ENCODE data around the gene F7. TPM values are rescaled to one million over a fixed set of nuclear protein-coding genes. Genes with fewer than 3 reads are reported as not detected.
A peak's percentile ranks its signal among the peaks of the same experiment; 100 is the strongest.

F7 gene
- total and polyA plus RNA-seq, 9 of the 15 experiments (the other 6 are each of a cell fraction or from before 2014, with no cell fraction given), result not detected

DNA sequence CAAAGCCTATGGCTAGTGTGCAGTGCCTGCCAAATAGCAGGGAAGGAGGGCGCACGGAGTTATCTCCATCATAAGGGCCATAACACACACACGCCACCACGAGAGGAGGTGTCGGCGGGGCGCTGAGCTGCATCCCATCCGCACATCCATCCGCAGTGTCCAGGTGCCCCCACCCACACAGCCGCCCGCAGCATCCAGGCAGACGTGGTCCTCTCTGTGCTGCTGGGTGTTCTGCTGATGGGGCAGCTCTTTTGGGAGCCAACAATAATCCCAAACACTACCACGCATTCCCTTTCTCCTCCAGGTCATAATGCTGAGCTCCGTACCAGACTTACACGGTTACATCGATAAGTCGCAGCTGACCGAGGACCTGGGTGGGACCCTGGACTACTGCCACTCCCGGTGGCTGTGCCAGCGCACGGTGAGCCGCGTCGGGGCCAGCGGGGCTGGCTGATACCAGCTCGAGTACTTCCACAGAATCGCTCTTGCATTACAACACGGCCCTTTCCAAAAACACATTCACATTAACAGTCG, 41.5 kb upstream of the F7 start:
- TF ChIP-seq RUNX1 (IDR thresholded peaks at IDR 0.05; ENCODE audit: low read depth), result no peak
- no peak for TF ChIP-seq SP1 (CRISPR knock-in tag; IDR thresholded peaks at IDR 0.05)
- TF ChIP-seq NFRKB (IDR thresholded peaks at IDR 0.05; ENCODE audit: low read depth), result no peak
- no peak for TF ChIP-seq RHOXF2B (CRISPR knock-in tag; conservative IDR thresholded peaks at IDR 0.05)
- no peak for TF ChIP-seq ZHX1 (conservative IDR thresholded peaks at IDR 0.05; ENCODE audit: low read length)
- TF ChIP-seq MTA3 (IDR thresholded peaks at IDR 0.05; ENCODE audit: borderline replicate concordance), result no peak
- TF ChIP-seq TGIF2 (CRISPR knock-in tag; IDR thresholded peaks at IDR 0.05), result no peak
- TF ChIP-seq BRF1 (IDR thresholded peaks at IDR 0.05; ENCODE audit: borderline replicate concordance, extremely low read depth, insufficient read length), result no peak
- ChIA-PET CTCF (ENCODE audit: low intra/inter-chr PET ratio) (no interaction called here), POLR2A (interaction anchor here (0.7 to 0.9 kb wide), 2 partner anchors 30 to 1025 kb away, joined by 4 to 5 read pairs; no protein-coding TSS in a partner anchor)
- Histone ChIP-seq H2AFZ (ENCODE audit: low read depth, low read length) (no peak overlapping the region), H3K4me1 (replicated peaks in 1 of 2; ENCODE audit: control insufficient read depth in 2 of 2, insufficient read depth in 2 of 2, low read length in 2 of 2) (peaks cover 4 to 18% of the 10 kb centered on the region in 2 experiments; a peak in 4 of 5 replicates), H3K36me3 (ENCODE audit: control insufficient read depth, insufficient read depth, low read length) (no peaks in the 10 kb centered on the region), H3K27me3 (ENCODE audit: control insufficient read depth in 2 of 2, insufficient read depth in 2 of 2, low read length in 2 of 2) (peaks cover 25 to 70% of the 10 kb centered on the region in 2 experiments; a peak in 4 of 5 replicates), H3K4me3 (no peak overlapping the region), H4K20me1 (replicated peaks; ENCODE audit: control insufficient read depth, insufficient read depth, low read length) (no peaks in the 10 kb centered on the region), H3K9me1 (ENCODE audit: control insufficient read depth, insufficient read depth, low read length) (no peaks in the 10 kb centered on the region), H3K27ac (ENCODE audit: extremely low read depth, low read depth, low read length) (no peak overlapping the region), H3K79me2 (ENCODE audit: control insufficient read depth, insufficient read depth, low read length) (no peaks in the 10 kb centered on the region), H3K4me2 (ENCODE audit: insufficient read depth, low read length) (peak overlapping the region; percentile 60; the same call in 1 of the 2 replicates), H3K9ac (ENCODE audit: insufficient read depth in 1 of 2, low read depth in 2 of 2, low read length in 2 of 2) (no peak overlapping the region), H3K9me3 (replicated peaks; ENCODE audit: control insufficient read depth, insufficient read depth, low read depth, low read length) (no peaks in the 10 kb centered on the region)
- BruUV-seq (replicated peaks), result no TSS peak
- 0% methylated on average over 27 of the region's 29 CpGs for WGBS (ENCODE audit: insufficient coverage, low coverage, missing lambda C conversion rate)
- no peak for FAIRE-seq
- in situ Hi-C loops (cut with MboI), result no loop called here
- intact Hi-C loops (cut with micrococcal nuclease), result no loop called here
- no peak for DNase-seq (ENCODE audit: extremely low read depth in 1 of 4, low spot score in 3 of 4)
- no peak for ATAC-seq
